Esophagus muscularis mucosa (tissue), 4 donors: ENCODE results near the gene SORCS2.

Experiments
- CTCF ChIP-seq, 3 experiments: fragments of 200-600 bp in 2 of 3; fragments of 450-650 bp in 1 of 3; sonication (generic) in 2 of 3; IDR thresholded peaks; one replicate each; pipeline ENCODE4 v1.5.1; 2017 to 2019; ENCODE audit warnings: antibody characterized with exemption in 3 of 3, mild to moderate bottlenecking in 2 of 3, moderate library complexity in 1 of 3
- EP300 ChIP-seq: sonication (generic); formaldehyde crosslinking; IDR thresholded peaks from one replicate; pipeline ENCODE4 v1.6.1; 2017; ENCODE audit warnings: antibody characterized with exemption
- POLR2A ChIP-seq: fragments of 450-650 bp; IDR thresholded peaks from one replicate; pipeline ENCODE4 v1.6.1; 2017; ENCODE audit warnings: antibody characterized with exemption, moderate library complexity, mild to moderate bottlenecking, low read depth
- POLR2AphosphoS5 ChIP-seq, 2 donors: sonication (generic); formaldehyde crosslinking; IDR thresholded peaks; one replicate each; pipeline ENCODE4 v1.6.1; 2017; ENCODE audit warnings: antibody characterized with exemption in 2 of 2

GRCh38 chr4:7767526-7767925 lies 575.2 kb downstream of the SORCS2 start:
- no peak for TF ChIP-seq CTCF (IDR thresholded peaks at IDR 0.05)
- no peak for TF ChIP-seq EP300
- TF ChIP-seq POLR2A: no peak
- TF ChIP-seq POLR2AphosphoS5 (IDR thresholded peaks at IDR 0.05): no peak
